Suprapubic skin (tissue), 4 donors: Measurements from ENCODE around the gene PPP1R18. TPM values are rescaled to one million over a fixed set of nuclear protein-coding genes. Genes with fewer than 3 reads are reported as not detected.

ENCODE experiments used
- DNase-seq, 2 donors: peaks; one replicate each; pipeline ENCODE4 v3.0.0-alpha.2; 2019; ENCODE audit warnings: low spot score in 2 of 2
- H3K27ac ChIP-seq: fragments of 200-600 bp; sonication (generic); one replicate; pipeline ENCODE4 v1.5.1; 2019
- H3K27me3 ChIP-seq: fragments of 200-600 bp; sonication (generic); one replicate; pipeline ENCODE4 v1.5.1; 2019
- H3K36me3 ChIP-seq: fragments of 200-600 bp; sonication (generic); one replicate; pipeline ENCODE4 v1.5.1; 2019
- H3K4me1 ChIP-seq: fragments of 200-600 bp; sonication (generic); one replicate; pipeline ENCODE4 v1.5.1; 2019
- H3K4me3 ChIP-seq: fragments of 200-600 bp; sonication (generic); one replicate; pipeline ENCODE4 v1.5.1; 2019; ENCODE audit warnings: mild to moderate bottlenecking
- H3K9me3 ChIP-seq: fragments of 200-600 bp; sonication (generic); one replicate; pipeline ENCODE4 v1.5.1; 2019
- CTCF ChIP-seq, 2 donors: fragments of 200-600 bp in 1 of 2; fragments of 450-650 bp in 1 of 2; sonication (generic) in 1 of 2; IDR thresholded peaks; one replicate each; pipeline ENCODE4 v1.5.1; 2016 to 2019; ENCODE audit warnings: antibody characterized with exemption in 2 of 2, mild to moderate bottlenecking in 1 of 2, moderate library complexity in 1 of 2
- EP300 ChIP-seq: sonication (generic); formaldehyde crosslinking; IDR thresholded peaks from one replicate; pipeline ENCODE4 v1.6.1; 2017; ENCODE audit warnings: antibody characterized with exemption
- POLR2A ChIP-seq, 2 donors: fragments of 450-650 bp; IDR thresholded peaks; one replicate each; pipeline ENCODE4 v1.6.1; 2017; ENCODE audit warnings: antibody characterized with exemption in 2 of 2, mild to moderate bottlenecking in 2 of 2, moderate library complexity in 2 of 2
- POLR2AphosphoS5 ChIP-seq, 3 donors: sonication (generic); formaldehyde crosslinking; IDR thresholded peaks; one replicate each; pipeline ENCODE4 v1.6.1; 2017; ENCODE audit warnings: antibody characterized with exemption in 3 of 3
- WGBS: methylation state at CpG from one replicate; pipeline ENCODE4 v1.1.5; 2018; 5-methylcytosine and 5-hydroxymethylcytosine counted together
- total RNA-seq, 4 donors: library from RNA; depleted of rRNA; stranded (reverse); fragments of >200 nt; gene quantifications; one replicate each; pipeline ENCODE4 v1.1.0, GENCODE V29; 2016

The PPP1R18 gene
- total RNA-seq, 4 donors from 2014 or later = 25.2 to 31.0 (median 29.2) TPM

- no peak for TF ChIP-seq POLR2A (IDR thresholded peaks at IDR 0.05)
- no peak for TF ChIP-seq POLR2AphosphoS5 (IDR thresholded peaks at IDR 0.05)
- TF ChIP-seq EP300 = no peak
- TF ChIP-seq CTCF (IDR thresholded peaks at IDR 0.05) = no peak
- peaks cover 100% of the 10 kb centered on the region for H3K36me3 ChIP-seq
- H3K27ac ChIP-seq = no peak overlapping the region
- no peaks in the 10 kb centered on the region for H3K9me3 ChIP-seq
- no peaks in the 10 kb centered on the region for H3K4me1 ChIP-seq
- H3K27me3 ChIP-seq = no peaks in the 10 kb centered on the region
- no peak for DNase-seq
- H3K4me3 ChIP-seq = no peak overlapping the region
- WGBS = 60% methylated on average over 7 of the region's 7 CpGs
These were observed 29.9 kb downstream of the PPP1R18 start for GRCh38 chr6:30656513-30656912.

GRCh38 chr6:30655743-30656094, 30.7 kb downstream of the PPP1R18 start:
- no peak for DNase-seq
- Histone ChIP-seq H3K27ac (no peak overlapping the region), H3K36me3 (peaks cover 100% of the 10 kb centered on the region), H3K9me3 (no peaks in the 10 kb centered on the region), H3K27me3 (no peaks in the 10 kb centered on the region), H3K4me3 (no peak overlapping the region), H3K4me1 (no peaks in the 10 kb centered on the region)
- 97% methylated on average over 3 of the region's 3 CpGs for WGBS
- TF ChIP-seq POLR2A (IDR thresholded peaks at IDR 0.05) = no peak
- TF ChIP-seq POLR2AphosphoS5 (IDR thresholded peaks at IDR 0.05) = no peak
- TF ChIP-seq CTCF (IDR thresholded peaks at IDR 0.05) = no peak
- TF ChIP-seq EP300 = no peak

GRCh38 chr6:30654798-30655742, 31.4 kb downstream of the PPP1R18 start:
- Histone ChIP-seq H3K36me3 (peaks cover 98% of the 10 kb centered on the region), H3K9me3 (no peaks in the 10 kb centered on the region), H3K27ac (no peak overlapping the region), H3K27me3 (no peaks in the 10 kb centered on the region), H3K4me1 (no peaks in the 10 kb centered on the region), H3K4me3 (no peak overlapping the region)
- DNase-seq = no peak
- WGBS = 91% methylated on average over 19 of the region's 19 CpGs
- TF ChIP-seq POLR2AphosphoS5 (IDR thresholded peaks at IDR 0.05) (no peak), CTCF (IDR thresholded peaks at IDR 0.05) (no peak), POLR2A (IDR thresholded peaks at IDR 0.05) (no peak), EP300 (no peak)

GRCh38 chr6:30651143-30651542, 35.3 kb downstream of the PPP1R18 start:
- WGBS = 90% methylated on average over 12 of the region's 12 CpGs
- TF ChIP-seq POLR2A (IDR thresholded peaks at IDR 0.05) (no peak), CTCF (IDR thresholded peaks at IDR 0.05) (no peak), EP300 (no peak), POLR2AphosphoS5 (IDR thresholded peaks at IDR 0.05) (no peak)
- peaks cover 63% of the 10 kb centered on the region for H3K36me3 ChIP-seq

More at GRCh38 chr6:30651143-30651542, 35.3 kb downstream of the PPP1R18 start:
- peaks cover 20% of the 10 kb centered on the region for H3K4me1 ChIP-seq
- DNase-seq = no peak
- no peaks in the 10 kb centered on the region for H3K27me3 ChIP-seq
- H3K9me3 ChIP-seq = no peaks in the 10 kb centered on the region
- no peak overlapping the region for H3K4me3 ChIP-seq
- H3K27ac ChIP-seq = no peak overlapping the region
